GM12892 (cell line): Measurements from ENCODE around the gene DRAXIN.

Experiments
- POLR2A ChIP-seq: IDR thresholded peaks from 2 replicates; pipeline ENCODE4 v1.6.1; 2011; ENCODE audit warnings: low read depth, low read length, control low read depth
- TAF1 ChIP-seq: IDR thresholded peaks from 2 replicates; pipeline ENCODE4 v1.6.1; 2011; ENCODE audit warnings: low read depth, mild to moderate bottlenecking, control low read depth, low read length, borderline replicate concordance

GRCh38 chr1:11693024-11693590 is 1.6 kb downstream of the DRAXIN start:
- TF ChIP-seq POLR2A, result no peak
- no peak for TF ChIP-seq TAF1
